ENCODE data around the gene ASPSCR1. TPM values are rescaled to one million over a fixed set of nuclear protein-coding genes. Genes with fewer than 3 reads are reported as not detected.

The ASPSCR1 gene
- total and polyA plus RNA-seq, 2 of the 13 experiments (the other 11 are each of a cell fraction or from before 2014, with no cell fraction given): 274 to 314 TPM

GRCh38 chr17:81927653-81928543, 49.5 kb upstream of the ASPSCR1 start, which contains the start of gene MAFG (continued):
- 0 out of 2 replicates have a peak, but pooled peaks have one; percentile 71 for TF ChIP-seq ZBTB2 (CRISPR knock-in tag; IDR thresholded peaks at IDR 0.05; ENCODE audit: low read depth)
- peak; percentile 48; the same call in 1 of the 2 replicates for TF ChIP-seq PRDM4 (CRISPR knock-in tag; IDR thresholded peaks at IDR 0.05; ENCODE audit: borderline replicate concordance)
- TF ChIP-seq RNF2 (conservative IDR thresholded peaks at IDR 0.05; ENCODE audit: low read depth): 0 out of 2 replicates have a peak, but pooled peaks have one; percentile 56
- TF ChIP-seq ZUFSP (CRISPR knock-in tag; IDR thresholded peaks at IDR 0.05; ENCODE audit: borderline replicate concordance): no peak
- peak; percentile 96 for TF ChIP-seq ZSCAN31 (CRISPR knock-in tag; IDR thresholded peaks at IDR 0.05; ENCODE audit: low read depth)
- TF ChIP-seq NFRKB (IDR thresholded peaks at IDR 0.05): no peak
- TF ChIP-seq ZNF430 (CRISPR knock-in tag; IDR thresholded peaks at IDR 0.05): no peak; the same call in 1 of the 2 replicates
- TF ChIP-seq, protein P1, sequence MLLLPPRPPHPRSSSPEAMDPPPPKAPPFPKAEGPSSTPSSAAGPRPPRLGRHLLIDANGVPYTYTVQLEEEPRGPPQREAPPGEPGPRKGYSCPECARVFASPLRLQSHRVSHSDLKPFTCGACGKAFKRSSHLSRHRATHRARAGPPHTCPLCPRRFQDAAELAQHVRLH (CRISPR knock-in tag; IDR thresholded peaks at IDR 0.05; ENCODE audit: borderline replicate concordance, low read depth): peak; percentile 4; the same call in 1 of the 2 replicates
- 0 out of 2 replicates have a peak, but pooled peaks have one; percentile 56 for TF ChIP-seq ZNF101 (CRISPR knock-in tag; IDR thresholded peaks at IDR 0.05; ENCODE audit: borderline replicate concordance, low read depth)
- peak; percentile 54 for TF ChIP-seq ADNP (CRISPR knock-in tag; IDR thresholded peaks at IDR 0.05)
- peak; percentile 5; the same call in 1 of the 2 replicates for TF ChIP-seq ZMAT3 (CRISPR knock-in tag; conservative IDR thresholded peaks at IDR 0.05)
- TF ChIP-seq PRPF4 (IDR thresholded peaks at IDR 0.05; ENCODE audit: low read depth, low read length, poor library complexity, severe bottlenecking): no peak
- TF ChIP-seq NKX3-1 (CRISPR knock-in tag; IDR thresholded peaks at IDR 0.05): peak; percentile 81
- TF ChIP-seq ZSCAN25 (CRISPR knock-in tag; IDR thresholded peaks at IDR 0.05): peak; percentile 64
- TF ChIP-seq, protein P2, sequence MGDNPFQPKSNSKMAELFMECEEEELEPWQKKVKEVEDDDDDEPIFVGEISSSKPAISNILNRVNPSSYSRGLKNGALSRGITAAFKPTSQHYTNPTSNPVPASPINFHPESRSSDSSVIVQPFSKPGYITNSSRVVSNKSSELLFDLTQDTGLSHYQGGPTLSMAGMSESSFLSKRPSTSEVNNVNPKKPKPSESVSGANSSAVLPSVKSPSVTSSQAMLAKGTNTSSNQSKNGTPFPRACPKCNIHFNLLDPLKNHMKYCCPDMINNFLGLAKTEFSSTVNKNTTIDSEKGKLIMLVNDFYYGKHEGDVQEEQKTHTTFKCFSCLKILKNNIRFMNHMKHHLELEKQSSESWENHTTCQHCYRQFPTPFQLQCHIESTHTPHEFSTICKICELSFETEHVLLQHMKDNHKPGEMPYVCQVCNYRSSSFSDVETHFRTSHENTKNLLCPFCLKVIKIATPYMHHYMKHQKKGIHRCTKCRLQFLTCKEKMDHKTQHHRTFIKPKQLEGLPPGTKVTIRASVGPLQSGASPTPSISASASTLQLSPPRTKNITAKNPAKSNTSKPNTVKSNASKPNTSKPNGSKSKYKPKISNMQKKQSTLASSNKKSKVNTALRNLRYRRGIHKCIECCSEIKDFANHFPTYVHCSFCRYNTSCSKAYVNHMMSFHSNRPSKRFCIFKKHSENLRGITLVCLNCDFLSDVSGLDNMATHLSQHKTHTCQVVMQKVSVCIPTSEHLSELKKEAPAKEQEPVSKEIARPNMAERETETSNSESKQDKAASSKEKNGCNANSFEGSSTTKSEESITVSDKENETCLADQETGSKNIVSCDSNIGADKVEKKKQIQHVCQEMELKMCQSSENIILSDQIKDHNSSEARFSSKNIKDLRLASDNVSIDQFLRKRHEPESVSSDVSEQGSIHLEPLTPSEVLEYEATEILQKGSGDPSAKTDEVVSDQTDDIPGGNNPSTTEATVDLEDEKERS (CRISPR knock-in tag; IDR thresholded peaks at IDR 0.05): no peak
- TF ChIP-seq ZBTB8A (CRISPR knock-in tag; IDR thresholded peaks at IDR 0.05; ENCODE audit: borderline replicate concordance, low read depth): peak; percentile 19; the same call in 1 of the 2 replicates
- no peak for TF ChIP-seq HOXA7 (CRISPR knock-in tag; IDR thresholded peaks at IDR 0.05)
- no peak for TF ChIP-seq ZNF264 (CRISPR knock-in tag; IDR thresholded peaks at IDR 0.05)
- TF ChIP-seq FOXK1 (CRISPR knock-in tag; IDR thresholded peaks at IDR 0.05; ENCODE audit: borderline replicate concordance, low read depth): peak; percentile 77; the same call in 1 of the 2 replicates
